Activated CD4-positive, alpha-beta T cell treated with anti-CD3 and anti-CD28 coated beads, Interleukin-2, amount 50 U/mL, for 4 hours (primary cell): ENCODE data around the gene CADM2.
"Not testable (repeated sequence)": the region's sequence is repeated elsewhere in the genome, so short reads cannot be mapped to it uniquely, and the experiment has no call there.

Experiments used
- DNase-seq, 2 experiments: peaks; one replicate each; pipeline ENCODE4 v3.0.0-alpha.2; 2020

The CADM2 gene

GRCh38 chr3:85708325-85708724, 749.5 kb downstream of the CADM2 start:
- not testable (repeated sequence) for DNase-seq

GRCh38 chr3:85709346-85709892, 750.6 kb downstream of the CADM2 start:
- no peak for DNase-seq

- DNase-seq: no peak
Observed at GRCh38 chr3:85710490-85710889, 751.7 kb downstream of the CADM2 start.

GRCh38 chr3:85721409-85722145, 762.8 kb downstream of the CADM2 start:
- no peak for DNase-seq

GRCh38 chr3:85725809-85726208, 767.0 kb downstream of the CADM2 start:
- DNase-seq: no peak

- no peak for DNase-seq
Observed at GRCh38 chr3:85726241-85726640, 767.5 kb downstream of the CADM2 start.

GRCh38 chr3:85737846-85738245, 779.1 kb downstream of the CADM2 start:
- DNase-seq: no peak

GRCh38 chr3:85740561-85740960, 781.8 kb downstream of the CADM2 start:
- DNase-seq: no peak

- DNase-seq: no peak
Observed at GRCh38 chr3:85758442-85758841, 799.7 kb downstream of the CADM2 start.

GRCh38 chr3:85760342-85760741, 801.6 kb downstream of the CADM2 start:
- DNase-seq: no peak

GRCh38 chr3:85780806-85781205, 822.0 kb downstream of the CADM2 start:
- no peak for DNase-seq

- no peak for DNase-seq
Observed at GRCh38 chr3:85781806-85782205, 823.0 kb downstream of the CADM2 start.

GRCh38 chr3:85783291-85783690, 824.5 kb downstream of the CADM2 start:
- no peak for DNase-seq

GRCh38 chr3:85785766-85786165, 827.0 kb downstream of the CADM2 start:
- no peak for DNase-seq

GRCh38 chr3:85790445-85791030, 831.7 kb downstream of the CADM2 start:
- DNase-seq: no peak

GRCh38 chr3:85796140-85796539, 837.4 kb downstream of the CADM2 start:
- DNase-seq: no peak

- no peak for DNase-seq
Observed at GRCh38 chr3:85800676-85801075, 841.9 kb downstream of the CADM2 start.

GRCh38 chr3:85801955-85802354, 843.2 kb downstream of the CADM2 start:
- no peak for DNase-seq

- DNase-seq: no peak
Observed at GRCh38 chr3:85808755-85809154, 850.0 kb downstream of the CADM2 start.

- no peak for DNase-seq
Observed at GRCh38 chr3:85821130-85821756, 862.5 kb downstream of the CADM2 start.

- no peak for DNase-seq
Observed at GRCh38 chr3:85835857-85836440, 877.2 kb downstream of the CADM2 start.

GRCh38 chr3:85837402-85837801, 878.6 kb downstream of the CADM2 start:
- no peak for DNase-seq

GRCh38 chr3:85838921-85839320, 880.1 kb downstream of the CADM2 start:
- no peak for DNase-seq

GRCh38 chr3:85842081-85842480, 883.3 kb downstream of the CADM2 start:
- no peak for DNase-seq
